Kidney (tissue), 14 donors: ENCODE measurements around the gene UCP3. TPM values are rescaled to one million over a fixed set of nuclear protein-coding genes. Genes with fewer than 3 reads are reported as not detected.
A peak's percentile ranks its signal among the peaks of the same experiment; 100 is the strongest.

Source experiments
- DNase-seq, 5 donors: peaks; one replicate each; pipeline ENCODE4 v3.0.0-alpha.2; 2013 to 2020
- FAIRE-seq: peaks from 2 replicates; lab custom pipeline; 2012; peaks lifted over from hg19 to GRCh38; lab: Jason Lieb, UNC
- H3K27ac ChIP-seq, 2 donors: one replicate each; pipeline ENCODE4 v1.7.0; 2013; ENCODE audit warnings: low read depth in 2 of 2, low read length in 2 of 2, inconsistent platforms in 1 of 2
- H3K27me3 ChIP-seq: one replicate; pipeline ENCODE4 v1.7.1; 2013; ENCODE audit warnings: low read length, inconsistent platforms; ENCODE audit not compliant: control insufficient read depth, insufficient read depth
- H3K36me3 ChIP-seq, 3 donors: one replicate each; pipeline versions ENCODE4 v1.7.0 to v1.7.1; 2013; ENCODE audit warnings: low read length in 3 of 3, control low read depth in 1 of 3, inconsistent platforms in 1 of 3; ENCODE audit not compliant: insufficient read depth in 3 of 3, control insufficient read depth in 2 of 3
- H3K4me1 ChIP-seq, 3 donors: one replicate each; pipeline versions ENCODE4 v1.7.0 to v1.7.1; 2013; ENCODE audit warnings: low read length in 3 of 3, inconsistent platforms in 1 of 3, low read depth in 1 of 3; ENCODE audit not compliant: control insufficient read depth in 2 of 3, insufficient read depth in 2 of 3
- H3K4me3 ChIP-seq, 3 donors: one replicate each; pipeline versions ENCODE4 v1.7.0 to v1.8.1; 2013; ENCODE audit warnings: low read length in 3 of 3, control low read depth in 1 of 3, inconsistent platforms in 1 of 3
- H3K9ac ChIP-seq, 3 donors: one replicate each; pipeline versions ENCODE4 v1.7.0 to v1.7.1; 2013; ENCODE audit warnings: low read length in 3 of 3, control low read depth in 1 of 3, inconsistent platforms in 1 of 3
- H3K9me3 ChIP-seq, 3 donors: one replicate each; pipeline versions ENCODE4 v1.7.0 to v1.7.1; 2013; ENCODE audit warnings: low read length in 3 of 3, control low read depth in 1 of 3, inconsistent platforms in 1 of 3; ENCODE audit not compliant: control insufficient read depth in 2 of 3, insufficient read depth in 1 of 3
- CTCF ChIP-seq: IDR thresholded peaks from 3 replicates; pipeline ENCODE4 v1.5.1; 2012; ENCODE audit warnings: mild to moderate bottlenecking, moderate library complexity, borderline replicate concordance; ENCODE audit not compliant: insufficient read depth; ENCODE audit errors: extremely low read depth
- intact Hi-C: fragments of 100-400 bp; cut with DNase I; formaldehyde crosslinking; loops from one replicate; pipeline ENCODE4 v1.11.1; 2022
- polyA plus RNA-seq: library from polyadenylated mRNA; stranded (reverse); fragments of 350-450 nt; fragmentation: Illumina TruSeq; extraction: RNeasy Lipid Tissue Mini Kit (QIAGEN cat#74804); gene quantifications from one replicate; pipeline ENCODE4 v1.2.3, GENCODE V29; 2014; ENCODE audit warnings: low read depth, low replicate concordance; ENCODE audit not compliant: insufficient read depth
- total RNA-seq: library from RNA; stranded (reverse); fragmentation: NEBNext Ultra II Directional; extraction: Animal tissue kit (Norgen Biotek cat#: 25700); gene quantifications from one replicate; pipeline ENCODE4 v1.2.1, GENCODE V29; 2021
- donor health status: control.
- donor health status: control.
- donor health status: control.
- donor health status: control.
- donor health status: control.
- donor health status: DM: yes; HTN: yes; CAD: no.
- donor health status: Normal renal cell carcinoma (clear cell type).

Gene UCP3
- total and polyA plus RNA-seq, 2 donors from 2014 or later, result 0.28 to 4.0 TPM

GRCh38 chr11:73962101-73962705 is 46.7 kb downstream of the UCP3 start:
- Histone ChIP-seq H3K27me3 (no peaks in the 10 kb centered on the region), H3K9ac (no peak overlapping the region), H3K36me3 (no peaks in the 10 kb centered on the region), H3K4me1 (peaks cover 0 to 2% (median 0%) of the 10 kb centered on the region in 3 donors), H3K4me3 (no peak overlapping the region), H3K27ac (no peak overlapping the region), H3K9me3 (no peaks in the 10 kb centered on the region)
- FAIRE-seq (no peak), DNase-seq (peak in 1 of 5 donors; percentile 4)
- intact Hi-C loops, result no loop called here
- TF ChIP-seq CTCF, result no peak

GRCh38 chr11:73961321-73961720 is 47.6 kb downstream of the UCP3 start:
- DNase-seq (peak in 1 of 5 donors; percentile 26), FAIRE-seq (no peak)
- H3K36me3 ChIP-seq, result no peaks in the 10 kb centered on the region
- H3K27ac ChIP-seq, result no peak overlapping the region
- TF ChIP-seq CTCF, result no peak
- H3K9me3 ChIP-seq, result no peaks in the 10 kb centered on the region
- H3K9ac ChIP-seq, result no peak overlapping the region
- no peak overlapping the region for H3K4me3 ChIP-seq
- no peaks in the 10 kb centered on the region for H3K27me3 ChIP-seq
- H3K4me1 ChIP-seq, result peaks cover 0 to 2% (median 0%) of the 10 kb centered on the region in 3 donors
- intact Hi-C loops, result no loop called here

GRCh38 chr11:73958521-73959141 is 50.3 kb downstream of the UCP3 start:
- no peaks in the 10 kb centered on the region for H3K9me3 ChIP-seq
- TF ChIP-seq CTCF, result no peak
- no peak for FAIRE-seq
- H3K4me1 ChIP-seq, result no peaks in the 10 kb centered on the region
- no peak overlapping the region for H3K27ac ChIP-seq
- H3K4me3 ChIP-seq, result no peak overlapping the region
- H3K27me3 ChIP-seq, result no peaks in the 10 kb centered on the region
- intact Hi-C loops, result no loop called here
- peak in 1 of 5 donors; percentile 54 for DNase-seq
- H3K9ac ChIP-seq, result no peak overlapping the region
- H3K36me3 ChIP-seq, result no peaks in the 10 kb centered on the region
